ENCODE data around the gene SUPT6H.
"Not testable (repeated sequence)": the region's sequence is repeated elsewhere in the genome, so short reads cannot be mapped to it uniquely, and the experiment has no call there.

The SUPT6H gene

DNA sequence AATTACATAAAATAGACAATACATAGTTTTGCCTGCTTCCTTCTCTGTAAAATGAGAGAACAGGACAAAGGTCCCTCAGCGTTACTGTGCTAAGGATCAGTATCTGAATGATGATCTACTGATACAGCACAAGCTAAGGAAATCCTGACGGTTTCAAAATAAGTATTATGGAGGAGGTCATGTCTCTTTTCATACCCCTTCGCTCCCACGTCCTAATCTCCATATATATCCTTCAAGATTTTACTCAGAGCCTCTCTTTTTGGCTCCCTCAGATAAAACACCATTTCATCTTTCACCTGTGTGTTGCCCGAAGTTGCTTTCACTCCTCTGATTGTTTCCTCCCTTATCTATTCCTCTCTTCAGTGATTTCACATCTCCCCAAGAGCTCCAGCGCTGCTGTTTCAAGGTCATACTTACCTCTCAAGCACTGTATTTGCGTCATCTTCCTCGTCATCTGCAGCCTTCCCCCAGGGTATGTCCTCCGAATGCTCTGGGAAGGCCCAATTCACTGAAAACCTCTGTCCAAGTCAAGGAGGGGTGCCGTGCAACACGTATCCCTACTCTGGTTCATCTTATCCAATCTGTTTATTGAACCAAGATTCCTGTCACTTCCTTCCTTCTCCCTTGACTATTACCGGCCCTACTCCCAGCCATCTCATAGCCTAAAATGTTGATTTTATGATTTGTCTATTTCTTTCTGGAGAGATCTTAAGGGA lies 15.8 kb upstream of the SUPT6H start:
- DNase-seq (ENCODE audit: low read depth in 3 of 3), result no peak

DNA sequence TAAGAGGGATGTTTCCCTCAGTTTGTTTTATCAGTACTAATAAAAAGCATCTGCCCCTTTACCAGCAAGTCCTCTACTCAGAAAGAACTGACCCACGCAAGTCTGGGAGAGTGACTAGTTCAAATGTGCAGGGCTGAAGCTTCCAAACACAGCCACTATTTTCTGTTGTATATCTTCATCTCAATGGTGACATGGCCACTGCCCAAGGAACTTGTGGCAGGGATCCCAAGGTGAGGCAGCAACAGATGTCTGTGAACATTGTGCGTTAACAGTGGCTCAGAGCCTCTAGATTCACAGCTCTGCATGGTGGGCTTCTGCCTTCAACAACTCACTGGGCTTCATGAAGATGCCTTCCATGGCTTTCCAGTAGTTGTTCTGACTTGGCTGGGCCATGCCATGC lies 13.3 kb upstream of the SUPT6H start:
- DNase-seq (ENCODE audit: low read depth in 3 of 3), result no peak

DNA sequence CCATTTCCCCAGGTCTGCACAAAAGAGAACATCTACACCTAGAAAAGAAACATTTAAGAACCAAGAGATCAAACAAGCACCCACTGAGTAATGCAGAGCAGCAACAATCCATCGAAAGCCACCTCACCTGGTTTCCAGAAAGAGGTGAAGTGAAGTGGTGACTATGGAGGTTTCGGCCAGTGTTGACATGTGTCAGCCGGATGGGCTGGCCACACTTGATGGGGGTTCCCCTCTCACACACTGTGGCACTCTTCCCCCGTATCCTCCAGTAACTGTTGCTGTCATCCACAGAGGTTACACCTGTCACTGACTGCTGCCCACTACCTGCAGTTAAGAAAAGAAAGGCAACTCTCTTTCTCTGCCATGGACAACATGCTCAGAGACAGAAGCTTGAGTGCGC lies 6.8 kb upstream of the SUPT6H start:
- no peak for DNase-seq (ENCODE audit: low read depth in 3 of 3)

DNA sequence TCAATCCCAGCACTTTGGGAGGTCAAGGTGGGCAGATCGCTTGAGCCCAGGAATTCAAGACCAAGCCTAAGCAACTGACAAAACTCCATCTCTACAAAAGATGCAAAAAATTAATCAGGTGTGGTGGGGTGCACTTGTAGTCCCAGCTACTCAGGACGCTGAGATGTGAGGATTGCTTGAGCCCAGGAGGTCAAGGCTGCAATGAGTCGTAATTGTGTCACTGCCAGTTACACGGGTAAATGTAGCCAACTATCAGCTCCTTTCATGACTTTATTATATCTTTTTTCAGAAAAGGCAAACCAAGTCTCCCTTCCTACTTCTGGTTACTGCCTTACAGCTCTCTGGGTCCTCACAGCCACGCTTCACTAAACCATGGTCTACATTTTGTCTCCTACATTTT lies 4.2 kb upstream of the SUPT6H start:
- no peak for DNase-seq (ENCODE audit: low read depth in 3 of 3)

DNA sequence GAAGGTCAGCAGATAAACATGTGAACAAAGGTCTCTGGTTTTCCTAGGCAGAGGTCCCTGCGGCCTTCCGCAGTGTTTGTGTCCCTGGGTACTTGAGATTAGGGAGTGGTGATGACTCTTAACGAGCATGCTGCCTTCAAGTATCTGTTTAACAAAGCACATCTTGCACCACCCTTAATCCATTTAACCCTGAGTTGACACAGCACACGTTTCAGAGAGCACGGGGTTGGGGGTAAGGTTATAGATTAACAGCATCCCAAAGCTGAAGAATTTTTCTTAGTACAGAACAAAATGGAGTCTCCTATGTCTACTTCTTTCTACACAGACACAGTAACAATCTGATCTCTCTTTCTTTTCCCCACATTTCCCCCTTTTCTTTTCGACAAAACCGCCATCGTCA lies 3.7 kb upstream of the SUPT6H start:
- DNase-seq (ENCODE audit: low read depth in 3 of 3), result not testable (repeated sequence)

DNA sequence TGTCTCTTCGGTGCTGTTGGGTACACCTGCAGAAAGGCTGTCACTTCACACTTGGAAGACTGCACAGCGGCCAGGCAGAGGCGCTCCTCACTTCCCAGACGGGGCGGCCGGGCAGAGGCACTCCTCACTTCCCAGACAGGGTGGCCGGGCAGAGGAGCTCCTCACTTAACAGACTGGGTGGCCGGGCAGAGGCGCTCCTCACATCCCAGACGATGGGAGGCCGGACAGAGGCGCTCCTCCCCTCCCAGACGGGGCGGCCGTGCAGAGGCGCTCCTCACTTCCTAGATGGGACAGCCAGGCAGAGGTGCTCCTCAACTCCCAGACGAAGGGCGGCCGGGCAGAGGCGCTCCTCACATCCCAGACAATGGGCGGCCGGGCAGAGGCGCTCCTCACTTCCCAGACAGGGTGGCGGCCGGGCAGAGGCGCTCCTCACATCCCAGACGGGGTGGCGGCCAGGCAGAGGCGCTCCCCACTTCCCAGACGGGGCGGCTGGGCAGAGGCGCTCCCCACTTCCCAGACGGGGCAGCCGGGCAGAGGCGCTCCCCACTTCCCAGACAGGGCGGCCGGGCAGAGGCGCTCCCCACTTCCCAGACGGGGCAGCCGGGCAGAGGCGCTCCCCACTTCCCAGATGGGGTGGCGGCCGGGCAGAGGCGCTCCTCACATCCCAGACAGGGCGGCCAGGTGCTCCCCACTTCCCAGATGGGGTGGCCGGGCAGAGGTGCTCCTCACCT lies 3.1 kb upstream of the SUPT6H start:
- DNase-seq (ENCODE audit: low read depth in 3 of 3), result not testable (repeated sequence)

DNA sequence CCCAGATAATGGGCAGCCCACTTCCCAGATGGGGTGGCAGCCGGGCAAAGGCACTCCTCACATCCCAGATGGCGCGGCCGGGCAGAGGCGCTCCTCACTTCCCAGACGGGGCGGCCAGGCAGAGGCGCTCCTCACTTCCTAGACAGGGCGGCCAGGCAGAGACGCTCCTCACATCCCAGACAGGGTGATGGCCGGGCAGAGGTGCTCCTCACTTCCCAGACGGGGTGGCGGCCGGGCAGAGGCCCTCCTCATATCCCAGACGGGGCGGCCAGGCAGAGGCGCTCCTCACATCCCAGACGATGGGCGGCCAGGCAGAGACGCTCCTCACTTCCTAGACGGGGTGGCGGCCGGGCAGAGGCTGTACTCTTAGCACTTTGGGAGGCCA lies 2.5 kb upstream of the SUPT6H start:
- not testable (repeated sequence) for DNase-seq (ENCODE audit: low read depth in 3 of 3)

DNA sequence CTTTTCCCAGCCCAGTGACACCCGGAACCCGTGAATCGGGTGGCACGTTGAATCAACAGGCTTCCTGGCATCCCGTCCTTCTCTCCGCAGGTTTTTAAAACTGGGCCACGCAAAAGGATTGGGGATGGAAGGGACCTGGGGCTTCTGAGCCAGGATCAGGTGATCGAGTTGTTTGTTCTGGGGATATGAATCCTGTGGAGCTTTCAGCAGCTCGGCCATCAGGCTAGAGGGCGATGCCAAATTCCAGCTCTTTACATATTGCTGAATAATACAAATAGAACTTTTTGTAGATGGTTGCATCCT lies 473 bp downstream of the SUPT6H start:
- no peak for DNase-seq (ENCODE audit: low read depth in 3 of 3)

DNA sequence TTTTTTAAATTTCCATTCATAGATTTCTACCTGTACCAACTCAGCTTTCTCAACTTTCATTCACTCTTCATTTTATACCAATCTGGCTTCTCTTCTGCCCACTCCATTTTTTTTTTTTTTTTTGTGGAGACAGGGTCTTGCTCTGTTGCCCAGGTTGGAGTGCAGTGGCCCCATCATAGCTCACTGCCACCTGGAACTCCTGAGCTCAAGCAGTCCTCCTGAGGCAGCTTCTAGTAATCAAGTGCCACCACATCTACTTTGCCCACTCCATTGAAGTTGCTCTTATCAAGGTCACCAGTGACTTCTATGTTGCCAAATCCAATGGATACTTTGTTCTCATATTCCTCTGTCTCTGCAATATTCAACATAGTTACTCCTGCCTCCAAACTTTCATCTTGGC lies 1.7 kb downstream of the SUPT6H start:
- no peak for DNase-seq (ENCODE audit: low read depth in 3 of 3)

DNA sequence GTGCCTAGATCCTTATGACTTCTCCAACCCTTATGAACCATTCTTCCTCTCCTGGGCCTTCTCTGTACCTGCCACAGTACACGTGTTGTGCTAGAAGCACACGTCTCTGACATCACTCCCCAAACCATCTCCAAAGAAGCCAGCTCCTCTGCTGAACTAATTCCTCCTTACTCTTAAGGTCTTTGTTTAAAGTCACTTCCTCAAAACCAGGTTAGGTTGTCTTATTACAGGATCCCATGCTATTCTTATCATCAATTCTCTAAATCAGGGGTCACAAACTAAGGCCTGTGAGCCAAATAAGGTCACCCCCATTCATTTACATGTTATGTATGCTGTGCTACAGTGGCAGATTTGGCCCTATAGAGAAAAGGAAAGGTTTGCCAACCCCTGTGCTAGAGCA lies 4.0 kb downstream of the SUPT6H start:
- no peak for DNase-seq (ENCODE audit: low read depth in 3 of 3)

DNA sequence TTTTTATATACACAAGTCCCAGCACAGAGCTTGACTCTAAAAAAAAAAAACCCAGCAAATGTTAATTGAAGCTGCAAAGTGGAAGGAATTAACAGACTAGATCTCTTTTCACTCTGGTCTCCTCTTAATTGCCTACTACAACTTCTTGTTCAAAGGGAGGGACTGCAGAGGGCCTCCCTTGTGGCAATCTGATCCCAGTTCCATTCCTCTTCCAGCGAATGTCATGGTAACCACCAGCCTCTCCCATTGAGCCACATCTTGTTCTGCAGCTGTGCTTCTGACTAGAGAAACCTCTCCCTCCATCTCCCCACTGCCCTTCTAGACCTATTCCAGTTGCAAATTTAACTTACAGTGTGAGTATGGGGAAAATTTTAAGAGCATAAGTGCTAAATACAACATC lies 5.9 kb downstream of the SUPT6H start:
- no peak for DNase-seq (ENCODE audit: low read depth in 3 of 3)

DNA sequence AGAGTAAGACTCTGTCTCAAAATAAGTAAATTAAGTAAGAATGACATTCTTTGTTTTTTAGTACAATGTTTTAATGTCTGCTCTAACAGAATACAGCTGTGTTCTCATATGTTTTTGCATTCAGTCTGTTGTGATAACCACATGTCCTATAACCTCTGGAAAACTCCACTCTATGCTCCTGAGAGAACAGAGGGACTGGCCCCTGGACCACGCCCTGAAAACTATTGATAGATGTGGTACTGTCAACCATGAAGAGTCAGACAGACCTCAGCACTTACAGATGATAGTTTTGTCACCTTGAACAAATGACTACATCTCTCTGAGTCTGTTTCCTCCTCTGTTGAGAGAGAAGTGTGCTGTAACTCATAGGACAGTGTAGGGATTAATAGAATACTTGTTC lies 7.9 kb downstream of the SUPT6H start:
- no peak for DNase-seq (ENCODE audit: low read depth in 3 of 3)

DNA sequence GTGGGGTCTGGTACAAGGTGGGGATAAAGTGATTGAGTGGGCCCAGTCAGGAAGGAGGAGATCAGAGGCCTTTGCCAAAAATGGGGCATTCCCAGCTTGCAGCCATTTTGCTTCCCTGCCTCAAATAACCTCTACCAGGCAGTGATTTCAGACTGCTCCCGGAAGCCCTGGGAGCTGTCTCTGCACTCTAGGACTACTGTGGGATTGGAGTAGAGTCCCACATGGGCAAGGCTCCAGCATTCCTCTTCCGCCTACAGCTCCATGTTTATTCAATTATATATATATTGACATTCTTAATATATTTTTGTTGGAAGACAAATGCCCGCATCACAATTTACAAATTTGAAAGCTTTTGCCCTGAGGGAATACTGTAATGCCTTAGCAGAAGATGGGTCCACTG lies 13.5 kb downstream of the SUPT6H start:
- DNase-seq (ENCODE audit: low read depth in 3 of 3), result no peak

DNA sequence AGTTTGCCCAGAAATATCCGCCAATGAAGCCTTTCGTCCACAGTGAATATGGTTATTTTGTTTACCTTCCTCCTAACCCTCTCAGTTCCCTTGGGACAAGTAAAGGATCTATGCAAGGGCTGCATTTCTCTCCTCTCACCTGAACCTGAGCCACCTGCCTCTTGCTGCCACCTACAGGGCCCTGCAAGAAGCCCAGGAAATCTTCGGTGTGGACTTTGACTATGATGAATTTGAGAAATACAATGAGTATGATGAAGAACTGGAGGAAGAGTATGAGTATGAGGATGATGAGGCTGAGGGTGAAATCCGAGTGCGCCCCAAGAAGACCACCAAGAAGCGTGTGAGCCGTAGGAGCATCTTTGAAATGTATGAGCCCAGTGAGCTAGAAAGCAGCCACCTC lies 14.0 kb downstream of the SUPT6H start:
- DNase-seq (ENCODE audit: low read depth in 3 of 3), result no peak

DNA sequence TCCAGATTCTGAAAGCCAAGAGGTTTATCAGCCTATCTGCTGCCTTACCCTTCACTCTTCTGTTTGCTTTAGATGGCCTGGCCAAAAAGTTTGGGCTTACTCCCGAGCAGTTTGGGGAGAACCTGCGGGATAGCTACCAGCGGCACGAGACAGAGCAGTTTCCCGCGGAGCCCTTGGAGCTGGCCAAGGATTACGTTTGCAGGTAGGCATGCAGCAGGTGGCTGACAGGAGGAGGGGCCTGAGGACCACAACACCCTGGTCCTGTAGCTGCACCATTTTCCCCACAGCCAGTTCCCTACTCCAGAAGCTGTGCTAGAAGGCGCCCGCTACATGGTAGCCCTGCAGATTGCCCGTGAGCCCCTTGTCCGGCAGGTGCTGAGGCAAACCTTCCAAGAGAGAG lies 20.6 kb downstream of the SUPT6H start:
- DNase-seq (ENCODE audit: low read depth in 3 of 3), result no peak

DNA sequence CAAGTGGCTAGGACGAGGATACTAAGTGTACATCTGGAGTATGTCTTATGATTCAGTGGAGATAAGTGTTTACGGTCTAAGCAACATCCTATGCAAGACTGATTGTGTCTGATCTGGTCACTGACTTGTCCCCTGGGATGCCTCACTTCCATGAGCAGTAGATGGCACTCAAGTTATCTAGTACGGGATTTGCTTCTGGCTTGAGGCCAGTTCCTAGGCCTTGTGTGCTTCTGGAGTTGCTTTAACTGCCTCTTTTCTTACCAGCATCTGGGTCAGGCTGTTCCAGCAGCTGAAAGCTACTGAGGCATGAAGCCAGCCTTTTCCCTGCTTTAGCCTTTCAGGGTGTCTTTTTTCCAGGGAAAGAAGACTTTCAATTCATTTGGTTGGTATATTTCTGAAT lies 23.0 kb downstream of the SUPT6H start:
- DNase-seq (ENCODE audit: low read depth in 3 of 3), result no peak

DNA sequence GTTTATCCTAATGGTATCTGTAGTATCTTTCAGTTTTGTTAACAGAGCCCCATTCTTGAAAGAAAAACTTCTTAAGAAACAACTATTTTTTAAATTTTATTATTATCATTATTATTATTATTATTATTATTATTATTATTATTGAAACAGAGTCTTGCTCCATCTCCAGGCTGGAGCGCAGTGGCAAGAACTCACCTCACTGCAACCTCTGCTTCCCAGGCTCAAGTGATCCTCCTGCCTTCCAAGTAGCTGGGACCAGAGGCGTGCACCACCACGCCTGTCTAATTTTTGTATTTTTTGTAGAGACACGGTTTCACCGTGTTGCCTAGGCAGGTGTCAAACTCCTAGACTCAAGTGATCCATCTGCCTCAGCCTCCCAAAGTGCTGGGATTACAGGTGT lies 23.4 kb downstream of the SUPT6H start:
- no peak for DNase-seq (ENCODE audit: low read depth in 3 of 3)

DNA sequence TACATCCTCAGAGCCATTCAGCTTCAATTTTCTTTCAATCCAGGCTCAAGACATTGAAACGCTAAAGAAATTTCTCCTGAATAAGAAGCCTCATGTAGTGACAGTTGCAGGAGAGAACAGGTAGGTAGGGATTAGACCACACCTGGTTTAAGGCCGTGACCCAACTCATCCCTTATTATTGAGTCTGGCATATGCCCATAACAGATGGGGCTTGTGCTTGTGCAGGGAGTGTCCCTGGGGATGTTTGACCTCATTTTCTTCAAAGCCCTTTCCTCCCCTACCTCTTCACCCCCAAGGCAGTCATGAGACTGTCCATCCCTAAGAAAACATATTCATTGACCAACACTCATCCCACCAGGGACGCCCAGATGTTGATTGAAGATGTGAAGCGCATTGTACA lies 24.3 kb downstream of the SUPT6H start:
- no peak for DNase-seq (ENCODE audit: low read depth in 3 of 3)

DNA sequence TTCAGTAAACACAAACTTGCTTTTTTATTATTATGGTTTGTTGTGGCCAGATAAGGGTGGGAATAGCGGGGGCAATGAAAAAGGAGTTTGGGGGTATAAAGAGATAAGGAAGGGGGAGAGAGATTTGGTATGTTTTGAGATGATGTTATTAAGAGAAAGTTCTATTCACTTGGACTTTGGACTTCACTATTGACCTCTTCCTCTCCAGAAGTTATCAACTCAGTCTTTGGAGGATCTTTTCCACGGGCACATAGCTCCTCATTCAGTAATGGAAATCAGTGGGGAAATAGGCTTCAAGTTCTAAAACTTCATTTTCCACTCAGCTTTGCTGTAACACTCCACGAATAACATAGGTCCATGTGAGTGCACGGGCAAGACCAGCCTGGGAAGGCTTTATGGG lies 26.5 kb downstream of the SUPT6H start:
- no peak for DNase-seq (ENCODE audit: low read depth in 3 of 3)

DNA sequence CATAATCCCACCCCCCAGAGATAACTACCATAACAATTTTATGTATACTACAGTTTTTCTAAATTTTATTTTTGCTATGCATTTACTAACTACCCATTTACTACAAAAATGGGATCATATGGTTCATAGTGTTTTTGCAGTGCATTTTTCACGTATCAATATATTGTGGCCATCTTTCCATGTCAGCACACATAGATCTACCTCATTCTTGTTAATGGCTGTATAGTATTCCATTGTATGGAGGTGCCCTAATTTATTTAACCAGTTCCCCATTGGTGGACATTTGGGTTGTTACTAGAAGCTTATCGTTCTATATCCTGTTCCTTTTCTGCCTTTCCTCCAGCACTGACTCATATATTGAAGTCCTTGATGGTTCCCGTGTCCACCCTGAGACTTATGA lies 27.0 kb downstream of the SUPT6H start:
- DNase-seq (ENCODE audit: low read depth in 3 of 3), result no peak

DNA sequence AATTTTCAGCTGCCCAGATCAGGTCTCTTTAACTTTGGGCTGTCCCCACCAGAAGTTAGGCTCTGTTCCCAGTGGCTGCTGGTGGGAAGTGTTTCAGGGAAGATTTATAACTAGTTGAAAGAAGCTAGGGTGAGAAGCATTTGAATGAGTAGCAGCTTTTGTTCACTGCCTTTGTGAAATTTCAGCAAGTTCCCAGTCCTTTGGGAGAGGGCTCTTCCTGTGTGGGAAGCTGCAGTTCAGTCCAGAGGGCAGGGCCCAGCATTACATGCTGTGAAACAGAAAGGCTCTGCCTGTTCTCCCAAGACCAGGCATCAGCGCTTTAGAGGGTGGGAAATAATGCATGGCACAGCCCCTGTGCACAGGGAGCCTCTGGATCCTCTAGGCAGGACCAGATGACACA lies 31.9 kb downstream of the SUPT6H start:
- DNase-seq (ENCODE audit: low read depth in 3 of 3), result no peak

DNA sequence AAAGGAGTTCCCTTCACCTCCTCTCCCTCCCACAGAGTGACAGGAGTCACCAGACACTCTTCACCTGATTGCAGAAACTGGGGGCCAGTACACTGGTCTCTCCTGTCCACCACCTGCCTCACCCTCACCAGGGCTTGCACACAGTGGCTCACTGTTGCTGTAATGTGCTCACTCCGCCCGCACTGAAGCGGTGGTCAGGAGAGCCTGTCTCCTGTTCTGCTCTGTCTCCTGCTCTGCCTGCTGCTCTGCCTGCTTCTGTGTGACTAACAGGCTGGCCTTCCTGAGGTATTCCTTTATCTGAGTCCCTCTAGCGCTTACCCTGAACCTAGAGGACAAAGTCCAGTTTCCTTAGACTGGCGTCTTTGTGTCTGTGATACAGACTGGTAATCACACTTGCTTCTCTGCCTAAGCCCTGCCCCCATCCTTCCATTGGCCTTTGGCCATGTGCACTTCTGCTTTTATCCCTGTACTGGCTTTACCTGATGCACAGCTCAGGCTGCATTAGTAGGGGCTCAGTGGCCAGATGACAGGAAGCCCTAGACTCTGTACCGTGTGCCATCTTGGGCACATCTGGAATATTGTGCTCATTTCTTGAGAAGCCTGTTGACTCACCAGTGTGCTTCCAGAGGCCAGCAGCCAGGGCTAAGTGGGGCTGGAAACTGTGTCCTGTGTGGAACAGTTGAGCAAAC lies 36.4 kb downstream of the SUPT6H start:
- no peak for DNase-seq (ENCODE audit: low read depth in 3 of 3)

DNA sequence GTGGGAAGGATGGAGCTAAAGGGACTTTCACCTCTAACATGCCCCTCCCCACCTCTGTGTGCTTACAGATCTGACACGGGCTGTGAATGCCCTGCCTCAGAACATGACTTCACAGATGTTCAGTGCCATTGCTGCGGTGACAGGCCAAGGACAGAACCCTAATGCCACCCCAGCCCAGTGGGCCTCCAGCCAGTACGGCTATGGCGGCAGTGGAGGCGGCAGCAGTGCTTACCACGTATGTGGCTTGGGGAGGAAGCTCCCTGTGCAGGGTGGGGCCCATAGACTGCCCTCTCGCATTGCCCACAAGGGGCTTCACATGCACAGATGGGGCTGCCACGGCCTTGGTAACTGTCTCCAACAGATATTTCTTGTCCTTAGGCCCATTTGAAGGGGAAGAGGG lies 38.3 kb downstream of the SUPT6H start:
- DNase-seq (ENCODE audit: low read depth in 3 of 3), result no peak

All from stimulated activated CD4-positive, alpha-beta T cell treated with anti-CD3 and anti-CD28 coated beads, TNF-alpha, amount 100 ng/mL, for 24 hours (primary cell).